PC-3 (cell line): ENCODE measurements around the gene CS. TPM values are rescaled to one million over a fixed set of nuclear protein-coding genes. Genes with fewer than 3 reads are reported as not detected.
"Not testable (repeated sequence)": the region's sequence is repeated elsewhere in the genome, so short reads cannot be mapped to it uniquely, and the experiment has no call there.

Source experiments
- ATAC-seq: fragments of 200-7000 bp; cut with Tn5 transposase; 2 replicates; pipeline ENCODE4 v1.9.1; 2020; ENCODE audit warnings: mild to moderate bottlenecking, moderate library complexity
- BruUV-seq: library from RNA; stranded (reverse); fragments of 400-500 nt; replicated peaks from 2 replicates; lab custom pipeline; 2021; lab: Mats Ljungman, UMichigan
- CTCF ChIA-PET: fragments of 300-600 bp; sonication (Branson Sonifier 250); formaldehyde crosslinking; loops from one replicate; lab custom pipeline; 2022; ENCODE audit warnings: antibody characterized with exemption; lab: Charles Lee
- POLR2A ChIA-PET: fragments of 300-600 bp; sonication (Branson Sonifier 250); formaldehyde crosslinking; loops from one replicate; lab custom pipeline; 2022; ENCODE audit warnings: antibody characterized with exemption; ENCODE audit not compliant: unreplicated experiment; lab: Charles Lee
- DNase-seq: peaks from one replicate; pipeline ENCODE4 v3.0.0-alpha.2; 2015
- H2AFZ ChIP-seq: fragments of 300-600 bp; sonication (generic); 2 replicates; pipeline ENCODE4 v1.6.0; 2016; ENCODE audit warnings: antibody characterized with exemption, low read length
- H3F3A ChIP-seq: fragments of 300-600 bp; sonication (generic); one replicate; pipeline ENCODE4 v1.6.0; 2017; ENCODE audit warnings: antibody characterized with exemption, low read length, control low read depth, mild to moderate bottlenecking; ENCODE audit not compliant: unreplicated experiment
- H3K27ac ChIP-seq: fragments of 300-600 bp; sonication (generic); 2 replicates; pipeline ENCODE4 v1.5.1; 2016; ENCODE audit warnings: mild to moderate bottlenecking, low read length
- H3K27me3 ChIP-seq: fragments of 300-600 bp; sonication (generic); 2 replicates; pipeline ENCODE4 v1.6.1; 2016; ENCODE audit warnings: low read length, mixed read lengths
- H3K36me3 ChIP-seq: fragments of 300-600 bp; sonication (generic); 2 replicates; pipeline ENCODE4 v1.6.1; 2016; ENCODE audit warnings: low read depth, mixed run types, low read length, mixed read lengths
- H3K4me1 ChIP-seq: fragments of 300-600 bp; sonication (generic); 2 replicates; pipeline ENCODE4 v1.5.1; 2016; ENCODE audit warnings: low read length; ENCODE audit not compliant: insufficient read depth
- H3K4me2 ChIP-seq: fragments of 300-600 bp; sonication (generic); 2 replicates; pipeline ENCODE4 v1.6.0; 2016; ENCODE audit warnings: low read length
- H3K4me3 ChIP-seq: fragments of 300-600 bp; sonication (generic); 2 replicates; pipeline ENCODE4 v1.5.1; 2016; ENCODE audit warnings: mild to moderate bottlenecking, low read length, mixed read lengths
- H3K79me2 ChIP-seq: fragments of 300-600 bp; sonication (generic); 2 replicates; pipeline ENCODE4 v1.6.1; 2017; ENCODE audit warnings: low read length, mixed read lengths
- H3K9ac ChIP-seq: fragments of 300-600 bp; sonication (generic); 2 replicates; pipeline ENCODE4 v1.6.0; 2016; ENCODE audit warnings: mild to moderate bottlenecking, low read length
- H3K9me2 ChIP-seq: fragments of 300-600 bp; sonication (generic); replicated peaks from 2 replicates; pipeline ENCODE4 v1.6.1; 2016; ENCODE audit warnings: mixed run types, low read length, mixed read lengths
- H3K9me3 ChIP-seq: fragments of 300-600 bp; sonication (generic); 2 replicates; pipeline ENCODE4 v1.6.1; 2016; ENCODE audit warnings: low read length, mixed read lengths
- H4K20me1 ChIP-seq: fragments of 300-600 bp; sonication (generic); 2 replicates; pipeline ENCODE4 v1.6.1; 2016; ENCODE audit warnings: low read length, mixed read lengths
- EZH2 ChIP-seq: fragments of 300-600 bp; sonication (generic); IDR thresholded peaks from one replicate; pipeline ENCODE4 v1.6.1; 2017; ENCODE audit warnings: antibody characterized with exemption, mild to moderate bottlenecking, low read length; ENCODE audit not compliant: unreplicated experiment
- EZH2phosphoT487 ChIP-seq: fragments of 300-600 bp; sonication (generic); IDR thresholded peaks from 2 replicates; pipeline ENCODE4 v1.6.1; 2018; ENCODE audit warnings: mild to moderate bottlenecking, antibody characterized with exemption, low read length, borderline replicate concordance
- intact Hi-C: fragments of 100-400 bp; cut with micrococcal nuclease; formaldehyde crosslinking; loops from 2 replicates; pipeline ENCODE4 v1.9.0; 2023
- total RNA-seq: library from RNA; depleted of rRNA; stranded (reverse); fragments of >200 nt; gene quantifications from 2 replicates; pipeline ENCODE4 v1.2.3, GENCODE V29; 2014
- TF ChIP-seq, protein P1 (sequence below): fragments of 300-600 bp; sonication (generic); conservative IDR thresholded peaks from 2 replicates; pipeline ENCODE4 v1.5.1; 2017; ENCODE audit warnings: antibody characterized with exemption, low read depth, mild to moderate bottlenecking, low read length

Gene CS
- total RNA-seq, 1 experiment from 2014 or later, result 182 TPM

DNA sequence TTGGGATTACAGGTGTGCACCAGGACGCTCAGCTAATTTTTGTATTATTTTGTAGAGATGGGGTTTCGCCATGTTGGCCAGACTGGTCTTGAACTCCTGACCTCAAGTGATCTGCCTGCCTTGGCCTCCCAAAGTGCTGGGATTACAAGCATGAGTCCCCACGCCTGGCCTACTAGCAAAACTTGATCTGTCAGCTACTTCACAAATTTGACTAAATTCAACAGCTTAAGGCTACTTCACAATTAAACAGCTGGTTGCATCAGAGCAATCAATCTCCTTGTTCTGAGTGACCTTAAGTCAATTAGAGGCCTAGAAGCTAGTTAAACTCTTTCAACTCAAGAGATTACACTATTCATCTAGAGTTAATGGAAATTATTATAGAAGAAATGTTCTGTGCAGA lies 21.2 kb downstream of the CS start:
- Histone ChIP-seq H3K79me2 (no peaks in the 10 kb centered on the region), H4K20me1 (no peaks in the 10 kb centered on the region), H3K9ac (no peak overlapping the region), H3K36me3 (peaks cover 64% of the 10 kb centered on the region), H3K4me3 (no peak overlapping the region), H3K4me1 (no peaks in the 10 kb centered on the region), H3K27ac (no peak overlapping the region), H3F3A (no peaks in the 10 kb centered on the region), H3K9me2 (no peaks in the 10 kb centered on the region), H3K4me2 (no peak overlapping the region), H2AFZ (no peak overlapping the region), H3K27me3 (no peaks in the 10 kb centered on the region), H3K9me3 (no peaks in the 10 kb centered on the region)
- POLR2A ChIA-PET, result no interaction called here
- TF ChIP-seq EZH2phosphoT487 (no peak), EZH2 (no peak)
- TF ChIP-seq, protein P1, sequence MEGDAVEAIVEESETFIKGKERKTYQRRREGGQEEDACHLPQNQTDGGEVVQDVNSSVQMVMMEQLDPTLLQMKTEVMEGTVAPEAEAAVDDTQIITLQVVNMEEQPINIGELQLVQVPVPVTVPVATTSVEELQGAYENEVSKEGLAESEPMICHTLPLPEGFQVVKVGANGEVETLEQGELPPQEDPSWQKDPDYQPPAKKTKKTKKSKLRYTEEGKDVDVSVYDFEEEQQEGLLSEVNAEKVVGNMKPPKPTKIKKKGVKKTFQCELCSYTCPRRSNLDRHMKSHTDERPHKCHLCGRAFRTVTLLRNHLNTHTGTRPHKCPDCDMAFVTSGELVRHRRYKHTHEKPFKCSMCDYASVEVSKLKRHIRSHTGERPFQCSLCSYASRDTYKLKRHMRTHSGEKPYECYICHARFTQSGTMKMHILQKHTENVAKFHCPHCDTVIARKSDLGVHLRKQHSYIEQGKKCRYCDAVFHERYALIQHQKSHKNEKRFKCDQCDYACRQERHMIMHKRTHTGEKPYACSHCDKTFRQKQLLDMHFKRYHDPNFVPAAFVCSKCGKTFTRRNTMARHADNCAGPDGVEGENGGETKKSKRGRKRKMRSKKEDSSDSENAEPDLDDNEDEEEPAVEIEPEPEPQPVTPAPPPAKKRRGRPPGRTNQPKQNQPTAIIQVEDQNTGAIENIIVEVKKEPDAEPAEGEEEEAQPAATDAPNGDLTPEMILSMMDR, result no peak
- ATAC-seq (no peak), DNase-seq (no peak)
- CTCF ChIA-PET, result no interaction called here
- intact Hi-C loops, result no loop called here
- no TSS peak for BruUV-seq

DNA sequence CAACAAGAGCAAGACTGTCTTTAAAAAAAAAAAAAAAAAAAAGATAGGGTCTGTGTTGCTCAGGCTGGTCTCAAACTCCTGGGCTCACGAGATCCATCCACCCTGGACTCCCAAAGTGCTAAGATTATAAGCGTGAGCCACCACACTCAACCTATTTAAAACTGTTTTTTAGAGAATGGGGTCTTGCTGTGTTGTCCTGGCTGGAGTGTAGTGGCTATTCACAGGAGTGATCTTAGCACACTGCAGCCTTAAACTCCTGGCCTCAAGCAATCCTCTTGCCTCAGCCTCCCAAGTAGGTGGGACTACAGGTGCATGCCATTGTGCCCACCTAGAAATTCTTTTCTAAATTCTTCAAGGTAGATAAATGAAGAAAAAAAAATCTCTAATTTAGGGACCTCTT lies 25.8 kb downstream of the CS start:
- Histone ChIP-seq H3K27me3 (no peaks in the 10 kb centered on the region), H3K4me1 (no peaks in the 10 kb centered on the region), H3K4me2 (no peak overlapping the region), H3K9me3 (no peaks in the 10 kb centered on the region), H3K9ac (no peak overlapping the region), H3F3A (no peaks in the 10 kb centered on the region), H3K4me3 (no peak overlapping the region), H3K36me3 (peaks cover 54% of the 10 kb centered on the region), H3K9me2 (no peaks in the 10 kb centered on the region), H4K20me1 (no peaks in the 10 kb centered on the region), H2AFZ (no peak overlapping the region), H3K79me2 (no peaks in the 10 kb centered on the region), H3K27ac (no peak overlapping the region)
- no peak for DNase-seq
- ChIA-PET CTCF (no interaction called here), POLR2A (no interaction called here)
- no peak for ATAC-seq
- no TSS peak for BruUV-seq
- TF ChIP-seq EZH2phosphoT487 (no peak), EZH2 (no peak)
- TF ChIP-seq, protein P1, result no peak
- intact Hi-C loops, result no loop called here

DNA sequence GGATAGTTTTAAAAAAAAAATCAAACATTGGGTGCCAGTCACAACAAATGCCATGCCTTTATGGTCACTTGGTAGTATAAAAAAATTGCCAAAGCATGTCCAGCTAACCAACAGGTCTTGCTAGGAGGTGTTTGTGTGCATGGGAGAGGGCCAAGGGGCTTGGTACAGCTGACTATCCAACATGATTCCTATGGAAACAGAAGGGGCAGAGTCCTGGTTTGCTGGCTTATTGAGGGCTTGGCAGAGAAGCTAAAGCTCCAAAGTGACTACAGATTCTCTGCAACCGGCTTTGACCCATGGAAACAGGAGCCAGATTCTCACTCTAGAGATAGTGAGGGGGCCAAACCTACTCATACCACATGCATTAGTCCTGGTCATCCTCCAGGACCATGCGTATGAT lies 27.7 kb downstream of the CS start:
- peaks cover 43% of the 10 kb centered on the region for H3K36me3 ChIP-seq
- H3K4me3 ChIP-seq, H3K9me2 ChIP-seq, H3K4me1 ChIP-seq, POLR2A ChIA-PET, H3K9ac ChIP-seq, H2AFZ ChIP-seq, CTCF ChIA-PET, H3K4me2 ChIP-seq, BruUV-seq, H3F3A ChIP-seq, DNase-seq, H3K79me2 ChIP-seq, H3K27me3 ChIP-seq, H4K20me1 ChIP-seq, ATAC-seq, H3K9me3 ChIP-seq, intact Hi-C loops, H3K27ac ChIP-seq: not testable (repeated sequence)
